ENCODE measurements around the gene TRIM42. TPM values are rescaled to one million over a fixed set of nuclear protein-coding genes. Genes with fewer than 3 reads are reported as not detected.

Gene TRIM42
- total RNA-seq, 1 experiment from 2014 or later = not detected

GRCh38 chr3:140709751-140710150 is 31.9 kb downstream of the TRIM42 start:
- DNase-seq (ENCODE audit: extremely low read depth, low read depth) = no peak

- no peak for DNase-seq (ENCODE audit: extremely low read depth, low read depth)
These were observed 33.0 kb downstream of the TRIM42 start for GRCh38 chr3:140710711-140711389.

- no peak for DNase-seq (ENCODE audit: extremely low read depth, low read depth)
These were observed 33.6 kb downstream of the TRIM42 start for GRCh38 chr3:140711390-140712035.

- DNase-seq (ENCODE audit: extremely low read depth, low read depth) = no peak
These were observed 34.4 kb downstream of the TRIM42 start for GRCh38 chr3:140712301-140712700.

GRCh38 chr3:140715035-140715434 is 37.2 kb downstream of the TRIM42 start:
- DNase-seq (ENCODE audit: extremely low read depth, low read depth) = no peak

- no peak for DNase-seq (ENCODE audit: extremely low read depth, low read depth)
These were observed 40.1 kb downstream of the TRIM42 start for GRCh38 chr3:140717921-140718320.

- no peak for DNase-seq (ENCODE audit: extremely low read depth, low read depth)
These were observed 42.2 kb downstream of the TRIM42 start for GRCh38 chr3:140719841-140720614.

- no peak for DNase-seq (ENCODE audit: extremely low read depth, low read depth)
These were observed 45.7 kb downstream of the TRIM42 start for GRCh38 chr3:140723576-140723975.

GRCh38 chr3:140724856-140725812 is 47.3 kb downstream of the TRIM42 start:
- no peak for DNase-seq (ENCODE audit: extremely low read depth, low read depth)

- no peak for DNase-seq (ENCODE audit: extremely low read depth, low read depth)
These were observed 48.2 kb downstream of the TRIM42 start for GRCh38 chr3:140726066-140726465.

GRCh38 chr3:140727886-140728285 is 50.0 kb downstream of the TRIM42 start:
- DNase-seq (ENCODE audit: extremely low read depth, low read depth) = no peak

GRCh38 chr3:140731440-140732119 is 53.7 kb downstream of the TRIM42 start:
- DNase-seq (ENCODE audit: extremely low read depth, low read depth) = no peak

GRCh38 chr3:140733623-140734022 is 55.8 kb downstream of the TRIM42 start:
- no peak for DNase-seq (ENCODE audit: extremely low read depth, low read depth)

- no peak for DNase-seq (ENCODE audit: extremely low read depth, low read depth)
These were observed 59.1 kb downstream of the TRIM42 start for GRCh38 chr3:140736863-140737460.

- no peak for DNase-seq (ENCODE audit: extremely low read depth, low read depth)
These were observed 64.3 kb downstream of the TRIM42 start for GRCh38 chr3:140742116-140742515.

- DNase-seq (ENCODE audit: extremely low read depth, low read depth) = no peak
These were observed 70.3 kb downstream of the TRIM42 start for GRCh38 chr3:140748171-140748570.

- DNase-seq (ENCODE audit: extremely low read depth, low read depth) = no peak
These were observed 71.0 kb downstream of the TRIM42 start for GRCh38 chr3:140748903-140749302.
